Stomach (tissue), 9 donors: ENCODE measurements around the gene RRBP1. TPM values are rescaled to one million over a fixed set of nuclear protein-coding genes. Genes with fewer than 3 reads are reported as not detected.
A peak's percentile ranks its signal among the peaks of the same experiment; 100 is the strongest.

Experiments
- DNase-seq, 2 donors: peaks; one replicate each; pipeline versions ENCODE4 v3.0.0 to v3.0.0-alpha.2; 2013 to 2019
- H3K27ac ChIP-seq, 5 donors: fragments of 200-600 bp in 4 of 5; sonication (generic) in 4 of 5; one replicate each; pipeline ENCODE4 v1.5.1; 2013 to 2019; ENCODE audit warnings: mild to moderate bottlenecking in 1 of 5, moderate library complexity in 1 of 5
- H3K27me3 ChIP-seq, 3 donors: fragments of 200-600 bp; sonication (generic); one replicate each; pipeline ENCODE4 v1.5.1; 2017 to 2019; ENCODE audit warnings: mixed run types in 1 of 3
- H3K36me3 ChIP-seq, 4 donors: fragments of 200-600 bp; sonication (generic); 1 replicate in 3 of 4; 2 replicates in 1 of 4; pipeline ENCODE4 v1.5.1; 2016 to 2019
- H3K4me1 ChIP-seq, 4 donors: fragments of 200-600 bp; sonication (generic); one replicate each; pipeline ENCODE4 v1.5.1; 2016 to 2019
- H3K4me3 ChIP-seq, 4 donors: fragments of 200-600 bp; sonication (generic) in 3 of 4; one replicate each; pipeline ENCODE4 v1.5.1; 2016 to 2019; ENCODE audit warnings: mild to moderate bottlenecking in 1 of 4
- H3K9me3 ChIP-seq, 4 donors: fragments of 200-600 bp; sonication (generic); one replicate each; pipeline ENCODE4 v1.5.1; 2016 to 2019
- EP300 ChIP-seq: sonication (generic); formaldehyde crosslinking; IDR thresholded peaks from one replicate; pipeline ENCODE4 v1.6.1; 2017; ENCODE audit warnings: antibody characterized with exemption
- POLR2A ChIP-seq, 4 donors: fragments of 450-650 bp; IDR thresholded peaks; one replicate each; pipeline ENCODE4 v1.6.1; 2016; ENCODE audit warnings: antibody characterized with exemption in 4 of 4, control low read depth in 2 of 4, mild to moderate bottlenecking in 1 of 4, moderate library complexity in 1 of 4
- POLR2AphosphoS5 ChIP-seq, 3 donors: sonication (generic); formaldehyde crosslinking; IDR thresholded peaks; one replicate each; pipeline ENCODE4 v1.6.1; 2016; ENCODE audit warnings: antibody characterized with exemption in 3 of 3
- WGBS, 5 donors: extraction: QIAGEN DNeasy Blood & Tissue Kit in 3 of 5; methylation state at CpG; one replicate each; pipeline versions ENCODE4 v1.1.5 to v1.1.7; 2013 to 2018; 5-methylcytosine and 5-hydroxymethylcytosine counted together
- intact Hi-C: fragments of 100-400 bp; cut with DNase I; formaldehyde crosslinking; loops from one replicate; pipeline ENCODE4 v1.15.1; 2023; ENCODE audit warnings: low total_unique reads
- polyA plus RNA-seq, 3 donors: library from polyadenylated mRNA; stranded (reverse); fragments of 200-250 nt; gene quantifications; one replicate each; pipeline ENCODE4 v1.2.3, GENCODE V29; 2013
- total RNA-seq, 5 donors: library from RNA; depleted of rRNA; stranded (reverse); fragments of >200 nt; gene quantifications; one replicate each; pipeline versions ENCODE4 v1.1.0 to v1.2.3, GENCODE V29; 2014 to 2016
- TF ChIP-seq, protein P1 (sequence below), 7 experiments: fragments of 450-650 bp in 4 of 7; fragments of 200-600 bp in 3 of 7; sonication (generic) in 3 of 7; IDR thresholded peaks; one replicate each; pipeline ENCODE4 v1.5.1; 2016 to 2019; ENCODE audit warnings: antibody characterized with exemption in 7 of 7, control low read depth in 2 of 7, mild to moderate bottlenecking in 1 of 7
- donor health status: healthy with polysubstance abuse.
- donor health status: Bipolar disorder and iron deficiency.
- donor health status: healthy.

Gene RRBP1
- total and polyA plus RNA-seq, 8 donors: 34.4 to 456 (median 132) TPM

DNA sequence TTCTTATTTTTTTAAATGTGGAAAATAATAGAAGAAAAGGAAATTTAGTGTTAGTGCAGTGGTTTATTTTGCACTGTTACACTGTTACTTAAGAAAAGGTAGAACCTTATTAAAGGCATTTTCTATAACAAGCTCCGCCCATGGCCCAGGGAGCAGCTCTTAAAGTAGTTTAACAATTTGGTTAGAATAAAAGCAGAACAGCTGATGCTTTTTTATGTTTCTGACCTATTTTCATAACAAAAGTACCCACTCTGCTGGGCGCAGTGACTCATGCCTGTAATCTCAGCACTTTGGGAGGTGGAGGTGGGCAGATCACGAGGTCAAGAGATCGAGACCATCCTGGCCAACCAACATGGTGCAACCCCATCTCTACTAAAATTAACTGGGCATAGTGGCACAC is 79.5 kb downstream of the RRBP1 start:
- Histone ChIP-seq H3K4me3 (no peak overlapping the region), H3K9me3 (no peaks in the 10 kb centered on the region), H3K27ac (peak overlapping the region in 2 of 5 donors; percentile 16 to 30), H3K27me3 (no peaks in the 10 kb centered on the region), H3K4me1 (peaks cover 40 to 99% (median 71%) of the 10 kb centered on the region in 4 donors), H3K36me3 (peaks cover 12 to 67% (median 55%) of the 10 kb centered on the region in 4 donors)
- intact Hi-C loops: no loop called here
- no peak for DNase-seq
- no peak for TF ChIP-seq POLR2A (IDR thresholded peaks at IDR 0.05)
- TF ChIP-seq, protein P1, sequence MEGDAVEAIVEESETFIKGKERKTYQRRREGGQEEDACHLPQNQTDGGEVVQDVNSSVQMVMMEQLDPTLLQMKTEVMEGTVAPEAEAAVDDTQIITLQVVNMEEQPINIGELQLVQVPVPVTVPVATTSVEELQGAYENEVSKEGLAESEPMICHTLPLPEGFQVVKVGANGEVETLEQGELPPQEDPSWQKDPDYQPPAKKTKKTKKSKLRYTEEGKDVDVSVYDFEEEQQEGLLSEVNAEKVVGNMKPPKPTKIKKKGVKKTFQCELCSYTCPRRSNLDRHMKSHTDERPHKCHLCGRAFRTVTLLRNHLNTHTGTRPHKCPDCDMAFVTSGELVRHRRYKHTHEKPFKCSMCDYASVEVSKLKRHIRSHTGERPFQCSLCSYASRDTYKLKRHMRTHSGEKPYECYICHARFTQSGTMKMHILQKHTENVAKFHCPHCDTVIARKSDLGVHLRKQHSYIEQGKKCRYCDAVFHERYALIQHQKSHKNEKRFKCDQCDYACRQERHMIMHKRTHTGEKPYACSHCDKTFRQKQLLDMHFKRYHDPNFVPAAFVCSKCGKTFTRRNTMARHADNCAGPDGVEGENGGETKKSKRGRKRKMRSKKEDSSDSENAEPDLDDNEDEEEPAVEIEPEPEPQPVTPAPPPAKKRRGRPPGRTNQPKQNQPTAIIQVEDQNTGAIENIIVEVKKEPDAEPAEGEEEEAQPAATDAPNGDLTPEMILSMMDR (IDR thresholded peaks at IDR 0.05): no peak
- no peak for TF ChIP-seq EP300
- TF ChIP-seq POLR2AphosphoS5 (IDR thresholded peaks at IDR 0.05): no peak
- 87 to 89% (median 88%) methylated on average over 4 of the region's 4 CpGs for WGBS, 5 donors

DNA sequence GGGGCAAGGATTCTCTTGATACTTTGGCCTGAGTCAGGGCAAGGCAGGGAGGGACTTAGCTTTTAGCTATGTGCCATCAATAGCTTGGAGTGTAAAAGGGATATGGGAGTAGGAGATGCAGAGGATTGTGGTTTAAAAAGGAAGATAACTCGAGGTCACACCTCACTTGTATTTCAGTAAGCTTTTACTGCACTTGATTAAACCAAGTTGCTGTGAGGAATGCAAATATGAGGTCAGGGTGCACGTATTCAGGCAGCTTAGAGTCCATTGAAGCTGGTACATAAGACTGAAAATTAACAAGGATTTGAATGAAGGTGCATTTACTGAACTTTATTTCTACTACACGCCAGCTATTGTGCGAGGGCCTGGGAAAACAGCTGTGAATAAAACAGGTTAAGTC is 80.1 kb downstream of the RRBP1 start:
- H3K4me1 ChIP-seq: peaks cover 40 to 100% (median 76%) of the 10 kb centered on the region in 4 donors
- no peak overlapping the region for H3K4me3 ChIP-seq
- no peaks in the 10 kb centered on the region for H3K9me3 ChIP-seq
- no peak for DNase-seq
- TF ChIP-seq POLR2AphosphoS5 (IDR thresholded peaks at IDR 0.05): peak in 1 of 3 donors; percentile 9
- TF ChIP-seq POLR2A (IDR thresholded peaks at IDR 0.05): no peak
- no peaks in the 10 kb centered on the region for H3K27me3 ChIP-seq
- WGBS, 5 donors: 31 to 46% (median 39%) methylated on average over 4 of the region's 4 CpGs
- H3K27ac ChIP-seq: peak overlapping the region in 2 of 5 donors; percentile 16 to 30
- peaks cover 12 to 62% (median 50%) of the 10 kb centered on the region in 4 donors for H3K36me3 ChIP-seq
- intact Hi-C loops: no loop called here

DNA sequence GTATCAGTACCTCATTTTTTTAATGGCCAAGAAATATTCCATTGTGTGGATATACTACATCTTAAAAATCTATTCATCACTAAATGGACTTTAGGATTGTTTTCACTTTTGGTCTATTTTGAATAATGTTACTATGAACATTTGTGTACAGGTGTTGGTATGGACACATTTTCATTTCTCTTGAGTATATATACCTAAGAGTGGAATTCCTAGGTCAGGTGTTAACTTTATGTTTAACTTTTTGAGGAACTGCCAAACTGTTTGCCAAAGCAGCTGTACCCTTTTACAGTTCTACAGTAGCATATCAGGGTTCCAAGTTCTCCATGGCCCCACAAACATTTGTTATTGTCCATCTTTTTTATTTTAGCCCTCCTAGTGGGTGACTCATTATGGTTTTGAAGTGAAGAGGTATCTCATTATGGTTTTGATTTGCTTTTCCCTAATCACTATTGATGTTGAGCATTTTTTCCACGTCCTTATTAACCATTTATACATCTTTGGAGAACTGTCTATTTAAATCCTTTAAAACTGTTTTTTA is 84.0 kb downstream of the RRBP1 start:
- intact Hi-C loops: no loop called here
- H3K9me3 ChIP-seq: no peaks in the 10 kb centered on the region
- H3K4me3 ChIP-seq: no peak overlapping the region
- H3K36me3 ChIP-seq: peaks cover 6 to 24% (median 23%) of the 10 kb centered on the region in 4 donors
- peak overlapping the region in 1 of 5 donors; percentile 11 for H3K27ac ChIP-seq
- no peaks in the 10 kb centered on the region for H3K27me3 ChIP-seq
- WGBS, 5 donors: 24 to 59% (median 34%) methylated on average over 1 of the region's 1 CpG
- no peak for DNase-seq
- TF ChIP-seq POLR2A (IDR thresholded peaks at IDR 0.05) (no peak), POLR2AphosphoS5 (IDR thresholded peaks at IDR 0.05) (no peak), EP300 (no peak)
- TF ChIP-seq, protein P1 (IDR thresholded peaks at IDR 0.05): no peak
- H3K4me1 ChIP-seq: peaks cover 40 to 100% (median 79%) of the 10 kb centered on the region in 4 donors

DNA sequence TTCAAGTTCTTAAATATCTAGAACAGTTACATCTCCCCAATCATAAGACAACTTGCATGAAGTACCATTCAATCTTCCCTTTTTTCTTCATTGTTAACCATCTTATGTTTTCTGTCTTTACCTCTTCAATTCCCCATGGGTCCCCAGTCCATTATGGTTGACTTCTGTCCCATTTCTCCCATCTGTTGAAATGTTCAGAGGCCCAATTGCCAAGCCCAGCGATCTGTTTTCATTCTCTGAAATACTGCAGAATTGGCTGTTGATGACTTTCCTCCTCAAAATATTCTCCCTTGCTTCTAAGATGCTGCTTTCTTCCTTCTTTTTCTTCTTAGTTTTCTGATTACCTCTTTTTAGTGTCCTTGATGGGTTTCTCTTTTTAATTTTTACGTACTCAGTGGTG is 86.2 kb downstream of the RRBP1 start:
- Histone ChIP-seq H3K27ac (peak overlapping the region in 4 of 5 donors; percentile 34 to 80 (median 68)), H3K4me1 (peaks cover 47 to 100% (median 82%) of the 10 kb centered on the region in 4 donors), H3K4me3 (no peak overlapping the region), H3K36me3 (peaks cover 2 to 7% (median 4%) of the 10 kb centered on the region in 4 donors), H3K9me3 (no peaks in the 10 kb centered on the region), H3K27me3 (no peaks in the 10 kb centered on the region)
- TF ChIP-seq EP300 (no peak), POLR2AphosphoS5 (IDR thresholded peaks at IDR 0.05) (no peak), POLR2A (IDR thresholded peaks at IDR 0.05) (no peak)
- TF ChIP-seq, protein P1 (IDR thresholded peaks at IDR 0.05): no peak
- WGBS, 5 donors: 74 to 89% (median 89%) methylated on average over 2 of the region's 2 CpGs
- intact Hi-C loops: no loop called here
- no peak for DNase-seq

DNA sequence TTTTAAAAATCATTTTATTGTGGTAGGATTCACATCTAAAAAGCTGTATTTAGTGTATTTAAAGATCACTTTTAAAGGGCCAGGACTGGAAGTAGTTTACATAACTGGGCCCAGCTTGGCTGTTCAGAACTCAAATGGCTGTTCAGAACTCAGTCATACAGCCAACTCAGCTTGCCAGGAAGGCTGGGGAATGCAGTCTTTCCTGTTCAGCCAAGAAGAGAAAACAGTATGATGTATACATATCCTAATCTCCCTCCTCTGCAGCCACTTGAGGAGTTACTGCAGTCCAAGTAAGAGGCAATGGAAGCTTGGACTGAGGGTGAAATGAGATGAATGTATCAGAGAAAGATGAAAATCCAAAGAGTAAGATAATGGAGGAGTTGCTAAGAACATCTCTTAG is 87.6 kb downstream of the RRBP1 start:
- peak; percentile 61 to 87 (median 78) for TF ChIP-seq POLR2AphosphoS5 (IDR thresholded peaks at IDR 0.05)
- no peak for TF ChIP-seq POLR2A (IDR thresholded peaks at IDR 0.05)
- intact Hi-C loops: no loop called here
- Histone ChIP-seq H3K9me3 (no peaks in the 10 kb centered on the region), H3K36me3 (peaks cover 0 to 5% (median 4%) of the 10 kb centered on the region in 4 donors), H3K4me1 (peaks cover 57 to 100% (median 87%) of the 10 kb centered on the region in 4 donors), H3K4me3 (no peak overlapping the region), H3K27me3 (no peaks in the 10 kb centered on the region), H3K27ac (peak overlapping the region; percentile 61 to 80 (median 68))
- peak; percentile 87 to 94 for DNase-seq
